HG02852 (cell line): Measurements from ENCODE around the gene RNLS.
"Not testable (repeated sequence)": the region's sequence is repeated elsewhere in the genome, so short reads cannot be mapped to it uniquely, and the experiment has no call there.

Experiments used
- ATAC-seq: cut with Tn5 transposase; IDR thresholded peaks from one replicate; pipeline ENCODE4 v1.9.1; 2021; ENCODE audit warnings: mild to moderate bottlenecking, moderate library complexity; ENCODE audit not compliant: unreplicated experiment

Gene RNLS

DNA sequence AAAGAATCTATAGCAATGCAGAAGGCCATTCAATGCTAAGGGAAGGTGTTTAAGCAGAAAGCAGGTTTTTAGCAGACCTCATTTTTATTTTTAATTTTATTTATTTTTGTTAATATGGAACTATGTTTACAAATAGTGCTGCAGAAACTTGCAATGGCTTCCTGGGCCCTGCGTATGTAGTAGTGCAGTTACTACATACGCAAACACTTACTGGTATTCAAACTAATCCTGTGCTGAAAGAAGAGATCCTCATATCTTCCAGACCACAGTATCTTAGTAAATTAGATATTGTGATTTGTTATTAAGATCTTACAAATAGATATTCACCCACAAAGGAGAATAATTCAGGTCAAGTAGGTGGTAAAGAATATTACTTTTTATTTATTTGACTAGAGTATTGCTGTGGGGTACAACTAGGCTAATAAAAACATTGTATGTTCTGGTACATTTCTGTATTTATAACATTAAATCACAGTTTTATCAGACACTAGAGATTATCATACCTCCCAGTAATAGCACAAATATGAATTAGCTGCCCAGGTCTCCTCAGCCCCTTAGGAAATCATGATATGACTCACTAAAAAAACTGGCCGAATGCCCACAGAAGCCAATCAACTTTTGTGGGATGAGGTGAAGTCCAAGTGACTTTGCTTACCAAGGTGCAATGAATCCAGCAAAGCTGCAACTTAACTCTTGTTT is 57.6 kb downstream of the RNLS start:
- ATAC-seq, result no peak

DNA sequence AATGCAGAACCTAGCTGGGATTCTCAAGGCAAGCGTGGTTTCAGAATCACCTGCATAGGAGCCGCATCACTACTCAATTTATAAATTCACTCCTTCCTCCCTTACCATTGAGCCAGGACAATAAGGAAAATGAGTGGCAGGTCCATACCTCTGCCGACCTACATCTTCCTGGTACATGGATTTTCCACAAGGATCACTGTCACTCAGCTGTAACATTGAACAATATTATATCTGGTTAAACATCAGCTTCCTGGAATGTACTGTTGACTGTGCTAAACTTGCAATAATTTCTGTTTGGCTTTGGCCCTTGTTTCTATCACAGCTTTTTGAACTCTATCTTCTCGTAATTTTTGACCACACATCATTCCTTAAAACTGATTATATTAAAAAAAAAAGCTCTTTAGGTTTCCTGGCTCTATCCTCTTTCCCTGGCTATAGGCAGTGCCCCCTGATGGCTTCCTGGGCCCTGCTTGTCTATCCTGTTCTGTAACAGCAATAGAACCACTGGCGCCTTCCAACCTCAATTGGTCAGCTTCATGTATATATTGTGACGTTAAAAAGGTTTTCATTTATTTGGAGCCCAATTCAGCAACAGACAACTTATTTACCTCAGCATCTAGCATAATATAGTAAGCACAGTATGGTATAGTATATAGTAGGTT is 59.2 kb downstream of the RNLS start:
- ATAC-seq, result no peak

DNA sequence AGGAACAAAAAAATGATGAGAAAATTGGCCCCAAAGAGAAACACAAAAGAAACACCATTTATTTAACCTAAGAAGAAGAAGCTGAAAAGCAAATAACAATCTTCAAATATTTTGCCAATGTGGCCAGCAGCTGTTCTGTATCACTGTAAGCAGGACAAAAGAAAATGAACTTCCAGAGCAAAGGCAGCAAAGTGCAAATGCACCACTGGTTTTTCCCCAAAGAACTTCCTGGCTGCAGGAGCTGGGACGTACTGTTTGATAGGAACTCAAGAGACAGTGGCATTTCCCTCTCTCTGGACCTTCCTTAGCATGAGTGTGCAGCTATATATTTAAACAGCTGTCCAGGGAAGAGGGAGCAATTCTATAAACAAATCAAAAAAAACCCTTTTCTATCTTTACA is 60.4 kb downstream of the RNLS start:
- ATAC-seq, result no peak

DNA sequence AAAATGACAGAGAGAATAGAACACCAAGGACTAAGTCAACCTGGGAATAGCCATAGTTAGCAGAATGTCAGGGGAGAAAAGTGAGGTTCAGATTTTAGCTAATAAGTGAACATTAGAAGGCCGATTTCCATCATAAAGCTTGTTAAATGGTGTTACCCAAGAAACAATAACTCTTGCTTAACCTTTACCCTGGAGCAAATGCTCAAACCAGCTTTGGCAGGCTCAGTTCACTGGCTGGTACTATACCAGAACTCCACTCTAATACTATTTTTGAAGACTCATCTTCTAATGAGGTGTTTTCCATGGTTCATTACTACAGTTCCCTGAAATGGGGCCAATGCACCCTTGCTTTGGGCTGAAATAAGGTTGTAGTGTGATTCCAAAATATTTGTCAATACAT is 61.3 kb downstream of the RNLS start:
- no peak for ATAC-seq

DNA sequence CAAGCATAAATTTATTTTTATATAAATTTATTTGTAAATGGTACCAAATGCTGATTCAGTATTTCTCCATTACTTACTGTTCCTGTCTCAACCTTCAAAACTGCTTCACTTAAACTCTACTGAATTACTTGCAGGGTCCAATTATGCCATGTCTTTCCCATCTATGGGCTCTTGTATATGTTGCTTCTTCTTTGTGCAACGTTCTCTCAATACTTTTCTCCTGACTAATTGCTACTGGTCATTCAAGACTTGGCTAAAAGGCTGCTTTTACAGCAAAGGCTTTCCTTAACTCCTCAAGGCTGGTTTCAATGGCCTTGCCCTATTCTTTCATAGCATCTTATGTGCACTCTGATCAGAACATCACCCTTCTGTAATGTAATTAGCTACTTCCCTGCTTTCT is 67.9 kb downstream of the RNLS start:
- no peak for ATAC-seq

DNA sequence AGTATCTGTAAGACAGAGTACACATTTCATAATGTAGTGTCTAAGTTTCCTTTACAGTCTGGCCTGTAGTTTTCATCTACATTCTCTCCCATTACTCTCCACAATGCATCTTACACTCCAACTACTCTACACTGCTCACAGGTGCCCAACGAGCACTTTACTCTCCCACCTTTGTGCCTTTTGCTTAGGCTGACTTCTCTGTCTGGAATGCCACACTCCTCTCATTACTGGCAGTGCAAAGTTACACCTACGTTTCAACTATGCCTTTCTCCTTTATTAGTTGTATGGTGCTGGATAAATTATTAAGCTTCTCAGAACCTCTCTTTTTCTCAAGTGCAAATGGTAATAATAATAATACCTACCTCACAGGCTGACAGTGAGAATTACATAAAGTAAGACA is 70.5 kb downstream of the RNLS start:
- ATAC-seq, result no peak

DNA sequence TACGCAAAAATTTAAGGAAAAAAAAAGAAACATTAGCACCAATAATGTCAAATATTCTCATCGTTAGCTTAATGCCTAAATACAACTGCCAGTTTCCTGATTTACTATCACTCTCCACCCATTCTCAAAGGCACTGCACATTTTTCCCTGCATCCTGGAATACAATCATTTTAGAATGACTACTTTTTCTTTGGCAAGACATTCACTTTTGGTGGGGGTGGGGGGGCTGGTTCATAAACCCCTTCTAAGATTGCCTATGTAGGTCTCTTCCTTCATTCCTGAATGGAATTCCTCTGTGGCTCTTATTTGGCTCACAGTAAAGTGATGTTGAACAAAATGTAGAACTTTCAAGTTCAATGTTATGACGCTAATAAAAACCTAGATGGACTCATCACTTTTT is 74.3 kb downstream of the RNLS start:
- no peak for ATAC-seq

DNA sequence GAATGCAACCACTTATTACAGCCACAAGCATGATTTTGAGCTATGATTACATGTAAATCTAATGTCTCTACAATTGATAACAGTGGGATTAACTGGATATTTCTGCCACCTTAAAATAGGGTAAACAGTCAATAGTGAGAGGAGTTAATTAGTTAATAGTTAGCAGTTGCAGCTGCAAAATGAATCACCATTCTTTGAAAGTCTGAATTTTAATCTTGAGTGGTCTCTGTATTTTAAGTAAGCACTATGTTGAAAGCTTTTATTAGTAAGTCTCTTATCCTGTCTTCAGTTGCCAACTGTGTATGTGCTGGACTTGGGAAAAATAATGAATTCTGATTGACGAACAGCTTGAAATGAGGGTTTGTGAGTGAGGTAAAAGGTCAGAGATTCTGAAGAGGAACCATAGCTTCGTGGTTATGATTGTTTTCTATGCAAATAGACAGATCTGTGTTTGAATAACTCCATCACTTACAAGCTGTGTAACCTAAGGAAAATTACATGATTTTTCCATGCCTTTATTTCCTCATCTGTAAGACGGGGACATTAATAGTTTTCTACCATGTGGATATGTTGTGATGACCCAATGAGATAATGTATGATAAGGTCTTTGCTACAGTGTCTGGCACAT is 75.2 kb downstream of the RNLS start:
- no peak for ATAC-seq

DNA sequence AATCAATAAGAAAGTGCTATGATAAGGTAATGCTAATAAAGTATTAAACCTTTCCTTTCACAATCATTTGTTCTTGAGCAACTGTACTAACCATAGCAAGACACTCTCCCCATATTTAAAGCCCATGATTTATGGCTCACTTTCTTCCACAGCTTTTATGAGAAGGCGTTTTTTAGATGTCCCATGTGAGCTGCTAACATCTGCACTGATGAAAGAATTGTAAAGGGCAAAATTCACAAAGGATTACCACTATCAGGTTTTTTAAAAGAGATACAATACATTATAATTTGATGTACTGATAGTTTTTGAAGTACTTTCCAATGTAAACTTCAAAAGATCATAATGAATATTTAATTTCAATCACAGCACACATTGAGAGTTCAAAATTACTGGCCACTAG is 75.7 kb downstream of the RNLS start:
- ATAC-seq, result no peak

DNA sequence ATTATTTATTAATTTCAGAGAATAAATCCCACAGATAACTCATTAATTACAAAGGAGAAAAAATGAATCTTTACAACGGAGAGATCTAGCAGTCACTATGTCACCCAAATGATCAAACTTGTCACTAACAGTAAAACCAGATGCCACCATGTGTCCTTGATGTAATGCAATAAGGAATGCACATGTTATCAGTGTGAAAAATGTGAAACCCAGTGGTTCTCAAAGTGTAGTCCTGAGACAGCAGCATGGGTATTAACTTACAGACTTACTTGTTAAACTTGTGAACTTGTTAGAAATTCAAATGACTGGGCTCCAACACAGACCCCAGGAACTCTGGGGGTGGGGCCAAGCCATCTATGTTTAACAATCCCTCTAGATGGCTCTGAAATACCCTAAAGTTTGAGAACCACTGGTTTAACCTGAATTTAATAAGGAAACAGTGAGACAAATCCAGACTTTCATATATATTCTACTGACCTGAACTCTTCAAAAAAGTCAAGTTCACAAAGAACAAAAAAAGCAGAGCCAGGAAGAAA is 77.4 kb downstream of the RNLS start:
- ATAC-seq, result no peak

DNA sequence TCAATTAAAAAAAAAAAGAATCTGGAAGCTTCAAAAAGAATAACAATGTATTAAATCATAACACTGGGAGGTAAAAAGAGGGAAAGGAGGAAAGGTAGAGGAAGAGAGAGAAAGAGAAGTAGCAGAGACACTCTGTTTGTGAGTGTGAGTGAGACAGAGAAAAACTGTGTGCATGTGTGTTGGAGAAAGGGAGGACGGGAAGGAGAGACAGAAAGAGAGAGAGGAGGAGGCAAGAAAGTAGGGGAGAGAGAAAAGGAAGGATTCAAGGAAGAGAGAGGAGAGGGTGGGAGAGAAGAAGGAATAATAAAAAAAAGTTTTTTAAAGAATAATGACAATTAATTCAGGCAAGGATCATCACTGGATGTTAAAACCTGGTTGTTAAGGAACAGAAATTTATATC is 77.9 kb downstream of the RNLS start:
- ATAC-seq, result no peak

DNA sequence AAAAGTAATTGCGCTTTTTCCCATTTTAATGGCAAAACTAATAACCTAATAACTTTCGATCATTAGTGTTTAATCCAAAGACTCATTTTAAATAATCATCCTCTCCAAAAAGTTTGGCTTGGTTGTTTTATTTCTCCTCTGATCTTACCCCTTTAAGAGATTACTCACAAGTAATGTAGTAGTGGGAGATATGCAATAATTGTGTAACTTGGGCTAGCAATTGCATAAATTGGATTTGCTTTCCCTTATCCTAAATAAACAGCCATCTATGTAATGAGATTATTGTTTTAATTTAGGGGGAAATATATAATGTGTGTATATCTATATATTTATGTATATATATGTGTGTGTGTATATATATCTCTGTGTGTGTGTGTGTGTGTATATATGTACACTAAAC is 82.5 kb downstream of the RNLS start:
- ATAC-seq, result no peak

DNA sequence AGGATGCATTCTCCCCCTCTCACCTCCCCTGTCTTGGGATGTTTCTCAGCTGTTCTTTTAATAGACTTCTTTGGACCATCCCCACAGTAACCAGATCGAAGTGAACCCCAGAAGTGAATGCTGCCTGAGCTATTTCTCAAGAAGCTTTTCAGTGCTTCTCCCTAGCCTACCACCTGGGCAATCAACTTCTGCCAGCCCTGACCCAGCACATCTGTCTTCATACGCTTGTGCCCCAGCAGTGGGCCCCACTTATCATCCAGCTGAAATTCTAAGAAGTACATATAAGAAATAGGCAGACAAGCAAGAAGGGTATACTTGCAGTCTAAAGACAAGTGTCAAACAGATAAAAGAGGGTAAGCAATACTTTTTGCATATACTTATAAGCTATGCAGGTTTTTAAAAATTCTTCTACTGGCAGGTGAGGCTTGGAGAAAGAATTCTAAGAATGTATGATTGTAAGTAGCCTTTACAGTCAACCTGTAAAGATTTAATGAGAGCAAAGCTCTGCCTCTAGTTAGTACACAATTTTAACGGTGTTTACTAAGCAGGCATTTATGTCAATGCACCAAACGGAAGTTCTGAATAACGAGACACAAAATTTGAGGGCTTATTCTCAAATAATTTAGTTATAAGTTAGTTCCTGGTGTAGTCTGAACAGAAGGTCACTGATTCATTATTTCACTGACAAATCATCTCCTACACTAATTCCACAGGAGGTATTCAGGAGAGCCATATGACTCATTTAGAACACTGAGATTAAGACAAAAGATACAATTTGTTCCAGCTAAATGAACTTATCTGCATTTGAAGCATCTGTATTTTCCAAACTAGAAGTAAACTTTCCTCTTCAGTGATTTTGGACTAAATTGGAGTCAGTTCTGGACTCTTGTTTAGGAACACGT is 83.3 kb downstream of the RNLS start:
- ATAC-seq, result no peak

DNA sequence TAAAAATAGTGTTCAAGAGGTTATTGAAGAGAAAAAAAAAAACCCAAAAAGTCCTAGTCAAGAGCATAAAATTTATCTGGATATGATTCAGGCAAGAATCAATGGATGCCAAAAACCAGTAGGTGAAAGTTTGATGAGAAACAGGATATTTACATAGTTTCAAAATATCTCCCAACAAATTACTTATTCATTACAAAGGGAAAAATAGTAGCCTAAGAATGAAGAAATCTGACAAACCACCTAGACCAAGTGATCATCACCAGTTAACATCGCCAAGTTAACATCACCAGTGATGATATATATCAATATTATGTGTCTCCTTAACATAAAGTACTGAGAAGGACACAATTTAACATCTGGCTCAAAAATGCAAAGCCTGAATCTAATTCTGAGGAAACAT is 85.2 kb downstream of the RNLS start:
- no peak for ATAC-seq

DNA sequence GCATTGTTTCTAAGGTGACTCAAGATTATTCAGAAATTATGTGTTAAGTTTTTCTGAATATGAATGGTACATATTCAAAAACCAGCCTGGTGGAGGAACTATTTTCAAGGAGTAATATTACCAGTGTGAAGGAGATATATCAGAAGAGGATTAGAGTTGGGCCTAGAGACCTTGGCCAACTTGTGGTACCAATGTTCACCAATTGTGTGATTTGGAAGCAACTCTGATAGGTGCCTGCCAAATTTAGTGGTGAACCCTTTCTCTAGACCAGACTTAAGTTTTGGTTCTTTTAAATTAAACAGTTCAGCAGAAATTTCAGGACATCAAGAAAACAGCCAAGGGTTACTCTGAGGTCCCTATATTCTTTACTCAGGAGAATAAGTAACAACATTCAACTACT is 88.6 kb downstream of the RNLS start:
- ATAC-seq, result no peak

DNA sequence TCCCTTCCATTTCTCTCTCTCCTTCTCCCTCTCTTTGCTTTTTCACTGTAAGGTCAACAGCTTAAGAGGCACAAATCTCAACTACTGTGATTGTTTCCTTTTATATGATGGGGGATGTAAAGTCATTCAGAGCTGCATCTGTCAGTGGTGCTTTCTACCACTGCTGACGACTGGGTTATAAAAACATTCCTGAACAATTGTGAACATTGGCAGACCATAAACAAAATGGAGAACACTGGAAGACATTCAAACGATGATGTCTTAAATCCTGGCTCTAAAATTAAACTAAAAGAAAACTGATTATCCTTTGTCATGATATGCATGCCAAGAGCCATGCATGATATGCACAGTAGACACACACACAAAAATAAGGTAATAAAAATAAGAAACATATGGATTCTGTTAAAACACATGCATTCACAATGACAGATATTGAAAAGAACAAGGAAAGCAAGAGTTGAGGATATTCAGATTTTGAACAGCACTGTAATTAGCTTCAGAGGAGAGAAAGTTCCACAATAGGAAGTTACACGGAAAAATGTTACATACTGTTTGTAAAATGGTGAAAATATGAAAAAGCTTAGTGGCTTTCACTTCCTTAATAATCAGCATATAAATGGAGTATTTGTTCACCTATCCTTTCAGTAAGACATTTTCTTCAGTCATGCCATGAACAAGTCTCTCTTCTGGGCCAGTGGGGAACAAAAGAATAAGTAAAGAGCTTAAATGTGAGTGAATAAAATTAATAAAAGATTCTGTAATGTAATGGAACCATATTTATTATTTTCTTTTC is 89.2 kb downstream of the RNLS start:
- ATAC-seq, result no peak

DNA sequence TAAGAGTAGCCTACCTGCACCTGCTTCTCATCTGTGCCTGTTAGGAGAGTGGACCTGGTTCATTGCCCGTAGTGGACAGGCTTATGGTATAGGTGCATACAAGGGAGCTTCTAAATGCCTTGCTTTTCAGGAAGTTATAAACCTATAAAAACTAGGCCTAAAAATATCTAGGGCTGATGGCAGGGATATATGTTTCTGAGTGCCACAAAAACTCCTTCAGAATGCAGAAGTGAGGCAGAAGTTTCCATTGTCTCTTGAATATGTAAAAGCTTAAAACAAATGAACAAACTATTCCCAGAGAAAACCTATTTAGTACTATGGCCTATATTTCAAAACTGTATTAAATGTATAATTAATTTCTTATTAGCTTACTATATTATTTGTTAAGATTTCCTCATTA is 91.8 kb downstream of the RNLS start:
- no peak for ATAC-seq

DNA sequence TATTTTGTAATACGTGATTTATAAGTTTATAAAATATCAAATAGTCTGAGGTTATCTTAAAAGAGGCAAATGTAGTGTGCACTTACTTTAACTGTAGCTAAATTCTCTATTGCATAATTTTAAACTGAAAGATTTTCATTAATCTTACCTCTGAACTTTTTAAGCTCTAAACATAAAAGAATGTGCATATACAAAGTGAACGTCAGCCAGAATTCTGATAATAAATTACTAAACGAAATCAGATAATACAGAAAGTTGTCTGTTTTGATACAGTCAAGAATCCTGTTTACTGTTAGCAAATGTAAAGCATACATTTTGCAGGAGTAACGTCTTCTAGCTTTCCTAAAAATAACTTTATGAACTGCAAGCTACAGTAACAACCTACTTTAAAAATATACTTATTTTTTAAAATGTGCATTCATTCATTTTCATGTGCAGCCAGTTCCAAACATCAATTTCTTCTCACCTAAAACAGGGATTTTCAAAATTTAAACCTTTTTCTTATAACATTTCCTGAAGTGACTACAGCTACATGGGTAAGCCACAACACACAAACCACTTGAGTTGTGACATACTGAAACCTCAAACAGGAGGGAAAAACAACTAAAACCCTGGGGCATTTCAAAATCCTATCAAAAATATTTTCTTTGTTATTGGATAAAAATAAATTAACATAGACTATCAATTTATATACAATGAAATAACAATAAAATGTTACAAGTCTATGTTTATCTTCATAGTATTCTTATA is 92.7 kb downstream of the RNLS start:
- no peak for ATAC-seq

DNA sequence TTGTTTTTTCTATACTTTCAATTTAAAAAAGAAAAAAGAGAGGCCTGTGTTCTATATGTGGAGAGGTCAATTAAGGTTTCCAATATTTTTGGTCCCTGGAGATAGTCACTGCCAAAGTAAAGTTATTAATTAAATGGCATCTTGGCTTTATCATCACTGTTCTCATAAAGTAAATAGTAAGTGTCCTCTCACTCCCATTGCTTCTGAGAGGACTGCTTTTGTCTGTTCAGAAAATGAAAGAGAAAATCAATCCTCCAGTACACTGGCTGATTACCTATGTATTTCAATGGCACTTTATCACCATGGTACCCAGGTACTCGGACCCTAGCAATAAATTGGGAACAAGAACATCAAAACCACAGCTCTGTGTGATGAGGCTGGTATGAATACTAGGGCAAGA is 94.0 kb downstream of the RNLS start:
- no peak for ATAC-seq

DNA sequence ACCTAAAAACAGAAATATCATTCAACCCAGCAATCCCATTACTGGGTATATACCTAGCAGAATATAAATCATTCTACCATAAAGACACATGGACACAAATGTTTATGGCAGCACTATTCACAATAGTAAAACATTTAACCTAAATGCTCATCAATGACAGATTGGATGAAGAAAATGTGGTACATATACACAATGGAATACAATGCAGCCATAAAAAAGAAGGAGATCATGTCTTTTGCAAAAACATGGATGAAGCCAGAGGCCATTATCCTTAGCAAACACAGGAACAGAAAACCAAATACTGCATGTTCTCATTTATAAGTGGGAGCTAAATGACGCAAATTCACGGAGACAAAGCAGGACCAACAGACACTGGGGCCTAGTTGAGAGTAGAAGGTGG is 96.3 kb downstream of the RNLS start:
- not testable (repeated sequence) for ATAC-seq
